HG03457 (cell line): ENCODE measurements around the gene RFTN1.
"Not testable (repeated sequence)": the region's sequence is repeated elsewhere in the genome, so short reads cannot be mapped to it uniquely, and the experiment has no call there.

Source experiments
- ATAC-seq: cut with Tn5 transposase; IDR thresholded peaks from one replicate; pipeline ENCODE4 v1.9.1; 2021; ENCODE audit warnings: moderate number of reproducible peaks; ENCODE audit not compliant: unreplicated experiment

The RFTN1 gene

GRCh38 chr3:16489326-16490061 lies 24.0 kb downstream of the RFTN1 start:
- ATAC-seq = not testable (repeated sequence)

DNA sequence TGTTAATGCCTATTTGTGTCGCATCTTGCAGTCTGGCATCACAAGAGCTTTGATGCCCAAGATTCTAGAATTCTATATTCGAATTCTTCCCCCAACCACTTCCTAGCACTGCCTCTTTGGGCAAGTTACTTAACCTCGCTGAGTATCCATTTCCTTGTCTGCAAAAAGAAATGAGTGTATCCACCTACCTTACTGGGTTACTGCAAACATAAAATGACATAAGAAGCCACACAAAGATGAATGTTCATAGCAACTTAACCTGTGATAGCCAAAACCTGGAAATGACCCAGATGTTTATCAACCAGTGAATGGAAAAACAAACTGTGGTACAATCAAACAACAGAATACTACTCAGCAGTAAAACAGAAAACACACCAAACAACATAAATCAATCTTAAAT lies 24.9 kb downstream of the RFTN1 start:
- no peak for ATAC-seq

DNA sequence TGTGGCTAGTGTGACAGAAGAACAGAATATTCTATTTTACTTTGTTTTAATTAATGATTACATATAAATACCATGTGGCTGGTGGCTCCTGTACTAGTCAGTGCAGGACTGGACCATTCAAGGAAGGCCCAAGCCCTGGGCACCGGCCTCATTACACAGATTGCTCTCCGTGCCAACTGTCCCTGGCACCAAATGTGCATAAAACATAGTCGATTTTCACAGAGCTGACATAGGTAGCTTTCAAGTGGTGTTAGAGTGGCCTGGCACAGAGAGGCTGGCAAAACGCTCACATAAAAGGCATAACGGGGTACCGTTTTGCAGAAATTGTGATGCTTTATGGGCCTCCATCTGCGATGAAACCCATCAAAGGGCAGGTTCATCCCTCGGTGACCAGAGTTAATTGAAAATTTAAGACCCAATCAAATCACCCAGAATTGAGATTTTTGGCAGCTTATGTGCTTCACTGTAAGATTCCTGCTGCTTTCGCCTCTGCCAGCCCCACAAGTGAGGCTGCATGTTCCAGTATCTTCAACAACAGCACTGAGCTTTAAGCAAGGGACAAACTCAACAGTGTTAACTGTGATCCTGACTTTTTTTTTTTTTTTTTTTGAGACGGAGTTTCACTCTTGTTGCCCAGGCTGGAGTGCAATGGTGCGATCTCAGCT lies 25.9 kb downstream of the RFTN1 start:
- no peak for ATAC-seq

GRCh38 chr3:16486951-16487480 lies 26.5 kb downstream of the RFTN1 start:
- ATAC-seq = no peak

DNA sequence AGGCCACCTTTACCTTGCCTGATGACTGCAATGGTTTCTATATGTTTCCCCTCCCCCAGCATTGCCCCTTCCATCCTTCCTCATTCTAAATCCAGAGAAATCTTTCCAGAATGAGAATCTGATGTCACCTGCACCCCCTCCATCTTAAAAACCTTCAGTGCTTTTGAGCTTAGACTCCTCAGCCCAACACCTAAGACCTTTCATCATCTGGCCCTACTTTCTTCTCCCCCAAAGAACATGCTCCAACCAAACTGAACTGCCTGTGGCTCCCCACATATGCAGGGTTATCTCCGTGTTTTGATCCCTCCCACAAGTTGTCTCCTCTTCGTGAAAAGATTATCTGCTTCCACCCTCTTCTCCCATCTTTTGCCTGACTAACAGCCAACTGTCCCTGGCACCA lies 27.3 kb downstream of the RFTN1 start:
- ATAC-seq = no peak

DNA sequence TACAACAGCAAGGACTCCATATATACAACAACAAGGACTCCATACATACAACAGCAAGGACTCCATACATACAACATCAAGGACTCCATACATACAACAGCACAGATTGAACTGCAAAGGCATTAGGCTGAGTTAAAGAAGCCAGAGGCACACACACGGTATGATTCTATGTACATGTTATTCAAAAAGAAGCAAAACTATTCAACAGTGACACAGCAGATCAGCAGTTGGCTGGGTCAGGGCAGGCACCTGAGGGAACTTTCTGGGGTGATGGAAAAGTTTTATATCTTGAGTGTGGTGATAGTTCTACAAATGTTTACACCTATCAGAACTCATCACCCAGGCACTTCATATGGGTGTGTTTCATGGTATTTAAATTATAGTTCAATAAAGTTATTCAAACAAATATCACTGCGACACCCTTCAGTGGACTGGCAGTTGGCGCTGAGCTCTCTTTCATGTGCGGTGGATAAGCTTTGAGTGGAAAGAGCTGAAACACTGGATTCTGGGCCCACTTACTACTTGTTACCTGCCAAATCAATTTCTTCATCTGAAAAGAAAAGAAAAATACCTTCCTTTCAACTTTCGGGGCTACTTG lies 28.0 kb downstream of the RFTN1 start:
- ATAC-seq = no peak

DNA sequence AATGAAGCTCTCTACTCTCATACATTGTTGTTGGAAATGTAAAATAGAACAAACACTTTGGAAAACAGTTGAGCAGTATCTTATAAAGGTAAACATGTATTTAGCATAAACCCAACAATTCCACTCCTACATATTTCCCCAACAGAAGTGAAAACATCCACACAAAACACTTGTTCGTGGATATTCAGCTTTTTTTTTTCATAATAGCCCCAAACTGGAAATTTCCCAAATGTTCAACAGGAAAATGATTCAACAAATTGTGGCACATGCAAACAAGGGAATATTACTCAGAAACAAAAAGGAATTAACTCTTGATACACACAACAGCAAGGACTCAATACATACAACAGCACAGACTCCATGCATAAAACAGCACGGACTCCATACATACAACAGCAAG lies 28.5 kb downstream of the RFTN1 start:
- ATAC-seq = no peak

DNA sequence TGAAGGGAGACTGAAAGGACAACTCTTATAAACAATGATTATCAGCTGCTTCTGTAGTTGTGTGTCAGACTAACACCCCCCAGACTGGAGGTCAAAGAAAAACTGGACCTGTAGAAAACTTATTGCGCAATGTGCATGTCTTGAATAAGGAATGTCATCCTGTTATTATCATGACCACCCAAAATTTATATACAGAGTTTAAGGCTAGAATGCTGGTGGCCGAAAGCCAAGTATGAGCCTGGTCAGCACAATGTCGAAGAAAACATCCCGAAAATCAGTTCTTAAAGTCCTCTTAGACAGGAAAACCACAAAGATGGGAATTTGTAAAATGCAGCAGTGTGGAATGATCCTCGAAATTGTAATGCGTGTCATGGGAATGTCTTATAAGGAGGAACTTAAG lies 29.3 kb downstream of the RFTN1 start:
- no peak for ATAC-seq

DNA sequence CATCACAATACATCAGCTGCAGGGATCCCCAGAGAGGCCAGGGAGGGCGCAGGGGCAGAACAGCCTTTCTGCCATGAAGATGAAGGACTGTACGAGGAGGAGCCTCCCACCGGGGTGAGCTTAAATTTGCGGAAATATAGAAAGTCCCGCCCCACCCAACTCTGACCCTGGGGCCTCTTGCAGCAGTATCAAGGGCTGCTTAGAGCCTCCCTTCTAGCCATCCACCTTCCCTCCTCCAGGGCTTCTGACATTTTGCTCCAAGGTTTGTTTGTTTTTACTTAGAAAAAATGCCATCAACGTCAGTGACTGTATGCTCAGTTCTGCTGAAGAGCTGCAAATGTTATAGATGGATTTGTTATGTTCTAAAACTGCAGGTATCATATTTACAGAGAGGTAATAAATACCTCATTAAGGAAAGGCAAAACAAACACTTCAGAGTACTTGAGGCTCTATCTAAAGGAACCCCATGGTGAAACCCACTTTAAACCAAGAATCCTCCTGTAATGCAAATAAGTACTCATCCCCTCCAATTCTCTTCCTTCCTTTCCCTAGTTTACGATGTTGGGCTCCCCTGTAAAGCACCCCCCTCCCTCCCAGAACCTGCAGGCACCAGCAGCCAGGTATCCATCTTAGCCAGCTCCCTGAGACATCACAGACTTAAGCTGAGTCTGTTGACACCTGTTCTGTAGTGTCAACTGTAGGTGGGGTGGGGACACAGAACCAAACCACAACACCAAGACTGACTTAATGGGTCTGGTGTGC lies 30.5 kb downstream of the RFTN1 start:
- no peak for ATAC-seq

DNA sequence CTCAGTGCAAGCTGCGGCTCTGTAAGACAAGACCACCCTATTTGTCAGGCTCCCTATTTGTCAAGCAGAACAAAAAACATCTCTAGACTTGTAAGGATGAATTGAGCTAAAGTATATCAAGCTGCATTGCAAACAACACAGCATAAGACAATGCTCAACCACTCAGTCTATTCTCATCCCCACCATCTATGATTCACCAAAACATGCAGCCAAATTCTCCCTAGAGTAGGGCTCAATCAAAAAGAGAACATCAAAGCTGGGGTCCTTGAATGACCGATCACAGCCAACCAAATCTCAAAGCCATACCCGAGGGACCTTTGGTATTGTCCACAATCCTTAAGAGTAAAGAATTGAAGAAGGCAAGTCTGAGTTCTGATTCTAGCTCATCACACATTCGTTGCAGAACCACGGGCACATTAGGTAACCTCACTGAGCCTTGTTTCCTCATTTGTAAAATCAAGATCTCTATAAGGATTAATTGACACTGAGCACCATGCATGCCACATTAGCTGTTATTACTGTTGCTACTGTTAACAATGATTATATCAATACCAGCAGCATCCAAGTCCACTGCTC lies 31.2 kb downstream of the RFTN1 start:
- ATAC-seq = no peak

DNA sequence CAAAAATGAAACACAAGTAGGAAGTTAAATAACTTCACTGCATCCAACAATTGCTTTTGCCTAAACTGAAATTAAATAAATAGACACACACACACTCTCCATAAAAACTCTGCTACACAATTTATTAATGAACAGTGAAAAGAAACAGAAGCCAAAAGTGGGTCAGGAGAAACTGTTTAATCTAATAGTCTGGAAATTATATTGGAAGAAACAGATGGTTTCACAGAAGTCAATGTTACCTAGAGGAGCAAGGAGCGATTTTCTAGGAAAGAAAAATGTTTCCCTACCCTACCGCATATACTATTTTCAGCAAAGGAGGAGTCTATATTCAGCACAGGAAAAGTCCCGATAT lies 32.0 kb downstream of the RFTN1 start:
- no peak for ATAC-seq

DNA sequence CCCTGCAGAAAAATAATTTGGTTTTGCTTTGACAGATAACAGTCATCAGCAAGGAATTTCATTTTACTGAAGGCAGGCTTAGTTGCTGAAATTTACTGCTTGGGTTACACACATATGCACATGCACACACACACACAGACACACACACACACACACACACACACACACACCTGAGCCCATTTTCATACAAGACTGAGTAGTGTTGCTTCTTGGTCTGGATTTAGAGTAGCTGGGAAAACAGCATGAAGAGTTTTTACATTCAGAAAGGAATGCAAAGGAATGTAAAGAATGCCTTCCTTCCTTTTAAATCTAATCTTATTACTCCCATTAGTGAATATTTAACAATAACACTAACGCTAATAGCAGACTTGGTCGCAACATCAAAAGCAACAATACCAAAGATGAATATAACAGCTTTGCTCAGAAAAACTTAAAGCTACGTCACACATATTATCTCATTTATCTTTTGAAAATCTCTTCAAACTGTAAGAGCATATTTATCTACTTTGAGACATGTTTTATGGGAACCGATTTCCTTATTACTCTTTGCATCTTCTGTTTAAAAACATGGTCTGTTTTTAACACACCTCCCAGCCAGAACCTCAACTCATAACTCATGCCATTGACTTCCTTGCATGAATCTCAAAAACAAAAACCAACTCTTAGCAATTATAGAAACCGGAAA lies 32.5 kb downstream of the RFTN1 start:
- ATAC-seq = no peak

DNA sequence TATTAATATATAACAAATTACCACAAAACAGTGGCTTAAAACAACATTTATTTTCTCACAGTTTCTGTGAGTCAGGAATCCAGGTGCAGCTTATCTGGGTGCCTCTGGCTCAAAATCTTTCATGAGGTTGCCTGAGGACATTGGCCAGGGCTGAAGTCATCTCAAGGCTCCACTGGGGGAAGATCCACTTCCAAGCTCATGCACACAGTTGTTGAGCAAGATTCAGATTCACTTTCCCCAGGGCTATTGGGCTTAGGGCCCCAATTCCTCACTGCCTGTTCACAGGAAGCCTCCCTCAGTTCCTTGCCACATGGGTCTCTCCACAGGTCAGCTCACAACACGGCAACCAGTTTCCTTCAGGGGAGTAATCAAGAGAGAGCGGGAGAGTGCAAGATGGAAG lies 35.0 kb downstream of the RFTN1 start:
- no peak for ATAC-seq

GRCh38 chr3:16477521-16477920 lies 36.0 kb downstream of the RFTN1 start:
- no peak for ATAC-seq

DNA sequence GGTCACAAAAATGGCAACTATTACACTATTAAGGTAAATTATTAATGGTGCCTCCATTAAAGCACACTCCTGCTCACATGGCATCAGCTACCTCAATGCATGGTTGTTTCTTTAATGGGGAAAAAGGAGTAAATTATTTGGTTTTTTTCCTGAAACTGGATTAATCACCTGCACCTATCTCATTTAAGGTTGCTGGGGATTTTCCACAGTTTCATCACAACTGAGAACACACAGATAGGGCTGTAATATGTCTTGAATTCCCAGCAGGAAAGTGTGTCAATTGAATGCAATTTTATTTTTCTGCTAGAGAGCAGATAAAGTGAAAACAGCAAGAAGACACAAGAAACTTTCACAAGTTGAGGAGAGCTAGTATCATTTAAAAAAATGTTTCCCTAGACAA lies 36.4 kb downstream of the RFTN1 start:
- no peak for ATAC-seq

- ATAC-seq = no peak
Observed at GRCh38 chr3:16476636-16477035, 36.9 kb downstream of the RFTN1 start.

DNA sequence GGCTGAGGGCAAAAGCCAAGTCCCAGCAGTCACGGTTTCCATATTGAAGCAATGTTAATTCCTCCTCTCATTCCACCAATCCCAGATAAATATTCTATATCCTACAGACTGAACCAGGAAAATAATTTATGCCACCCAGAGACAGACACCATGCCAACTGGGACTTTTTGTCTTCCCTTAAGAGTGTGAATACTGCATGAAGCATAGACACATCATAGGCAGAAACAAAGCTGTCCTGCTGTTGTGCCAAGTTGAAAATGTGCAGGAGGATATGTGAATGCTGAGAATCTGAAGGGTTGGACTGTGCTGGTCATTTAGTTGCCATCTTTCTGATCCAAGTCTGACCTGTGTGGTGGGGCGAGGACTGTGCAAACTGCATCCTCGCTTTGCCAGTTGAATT lies 37.7 kb downstream of the RFTN1 start:
- ATAC-seq = no peak

- no peak for ATAC-seq
Observed at GRCh38 chr3:16474920-16475319, 38.6 kb downstream of the RFTN1 start.

- ATAC-seq = no peak
Observed at GRCh38 chr3:16474216-16474615, 39.3 kb downstream of the RFTN1 start.

DNA sequence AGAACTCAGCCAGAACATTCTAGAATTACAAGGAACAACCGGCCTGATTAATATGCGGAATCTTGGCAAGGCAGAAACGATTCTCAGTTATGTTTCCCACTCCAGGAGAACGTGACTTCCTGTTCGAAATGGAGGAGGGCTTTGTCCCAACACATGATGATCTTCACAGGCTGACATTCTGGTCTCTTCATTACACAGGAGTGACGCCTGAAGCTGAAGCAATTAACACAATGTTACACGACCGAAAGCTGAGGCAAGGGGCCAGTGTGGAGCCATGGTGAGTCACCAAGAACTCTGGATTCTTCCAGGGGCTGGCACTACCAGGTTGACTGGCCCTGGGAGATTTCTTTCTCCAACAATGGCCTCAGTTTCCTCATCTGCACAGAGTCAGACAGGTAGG lies 40.9 kb downstream of the RFTN1 start:
- no peak for ATAC-seq

DNA sequence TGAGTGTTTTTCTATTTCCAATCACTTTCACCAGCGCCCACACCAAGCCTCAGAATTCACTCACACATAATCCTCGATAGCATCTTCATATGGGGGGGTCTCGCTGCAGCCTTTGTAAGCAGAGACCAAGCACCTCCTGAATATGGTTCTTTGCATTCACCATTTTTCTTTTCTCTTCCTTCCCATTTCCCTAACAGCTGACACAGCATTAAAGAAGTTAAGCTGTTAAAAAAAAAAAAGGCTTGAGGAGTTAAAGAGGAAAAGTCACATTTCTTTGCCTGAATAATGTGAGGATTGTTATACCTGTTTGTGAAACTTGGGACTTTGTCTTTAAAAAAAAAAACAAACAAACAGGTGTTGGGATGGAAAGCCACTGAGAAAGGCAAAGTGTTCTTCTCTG lies 41.6 kb downstream of the RFTN1 start:
- no peak for ATAC-seq
